Pulmonary artery endothelial cell (primary cell): ENCODE data around the gene ERCC1. TPM values are rescaled to one million over a fixed set of nuclear protein-coding genes. Genes with fewer than 3 reads are reported as not detected.

Source experiments
- DNase-seq: peaks from one replicate; pipeline ENCODE4 v3.0.0-alpha.2; 2011; ENCODE audit warnings: low read depth, low spot score
- total RNA-seq: library from RNA; depleted of rRNA; stranded (reverse); fragments of >200 nt; gene quantifications from 2 replicates; pipeline ENCODE4 v1.2.3, GENCODE V29; 2014

ERCC1 gene
- total RNA-seq, 1 donor from 2014 or later = 157 TPM

DNA sequence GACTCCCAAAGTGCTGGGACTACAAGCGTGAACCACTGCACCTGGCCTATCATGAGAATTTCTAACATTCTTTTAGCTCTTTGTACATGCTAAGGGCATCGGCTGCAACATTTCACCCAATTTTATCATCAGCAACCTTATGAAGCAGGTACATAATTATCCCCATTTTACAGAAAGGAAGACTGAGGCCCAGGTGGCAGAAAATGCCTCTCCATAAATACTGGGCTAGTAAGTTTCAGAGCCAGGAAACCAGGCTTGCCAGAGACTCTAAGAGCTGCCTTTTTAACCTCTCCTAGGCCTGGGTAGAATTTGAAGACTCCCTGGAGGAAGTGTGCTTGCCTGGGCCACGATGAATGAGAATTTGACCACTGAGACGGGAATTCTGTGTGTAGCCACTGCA, 55.6 kb downstream of the ERCC1 start:
- DNase-seq = no peak

DNA sequence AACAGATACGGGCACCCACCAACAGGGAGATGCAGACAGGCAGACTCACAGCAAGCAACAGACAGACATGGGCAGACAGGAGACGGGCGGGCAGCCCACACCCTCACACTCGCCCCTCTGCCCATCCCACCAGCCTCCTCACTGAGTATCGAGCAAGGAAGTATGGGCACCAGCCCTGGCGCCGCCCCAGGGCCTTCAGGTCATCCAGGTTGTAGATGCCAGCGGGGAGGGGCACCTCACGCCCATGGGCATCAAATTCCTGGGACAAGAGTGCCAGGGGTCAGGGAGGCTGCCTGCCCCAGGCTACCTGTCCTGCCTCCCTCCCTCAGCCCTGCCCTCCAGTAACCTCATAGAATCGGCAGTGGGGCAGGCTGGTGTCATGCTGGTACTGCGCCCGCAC, 59.0 kb downstream of the ERCC1 start:
- no peak for DNase-seq

DNA sequence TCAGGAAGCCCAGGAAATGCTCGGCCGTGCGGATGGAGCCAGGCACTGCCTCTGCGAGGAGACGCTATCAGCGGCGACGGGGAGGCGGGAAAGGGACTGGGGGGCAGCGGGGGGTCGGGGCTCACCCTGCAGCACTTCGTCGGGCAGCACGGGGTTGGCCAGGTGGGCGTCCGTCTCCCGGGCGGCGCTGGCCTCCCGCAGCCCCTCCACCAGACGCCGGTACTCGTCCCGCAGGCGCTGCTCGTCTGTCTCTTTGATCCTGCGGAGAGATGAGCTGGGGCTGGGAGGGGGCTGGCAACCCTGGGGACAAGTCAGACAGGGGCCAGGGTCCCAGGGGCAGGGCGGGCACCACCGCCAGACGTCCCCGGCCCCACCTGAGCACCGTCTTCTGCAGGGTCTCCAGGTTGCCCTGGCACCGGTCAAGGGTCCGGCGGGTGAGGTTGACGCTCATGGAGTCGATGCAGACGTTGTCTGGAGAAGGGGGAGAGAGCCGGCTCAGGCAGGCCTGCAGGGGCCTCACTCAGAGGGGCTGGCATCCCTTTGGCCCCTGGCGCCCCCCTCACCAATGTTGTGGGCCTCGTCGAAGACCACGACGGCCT, 59.8 kb downstream of the ERCC1 start:
- DNase-seq = no peak

DNA sequence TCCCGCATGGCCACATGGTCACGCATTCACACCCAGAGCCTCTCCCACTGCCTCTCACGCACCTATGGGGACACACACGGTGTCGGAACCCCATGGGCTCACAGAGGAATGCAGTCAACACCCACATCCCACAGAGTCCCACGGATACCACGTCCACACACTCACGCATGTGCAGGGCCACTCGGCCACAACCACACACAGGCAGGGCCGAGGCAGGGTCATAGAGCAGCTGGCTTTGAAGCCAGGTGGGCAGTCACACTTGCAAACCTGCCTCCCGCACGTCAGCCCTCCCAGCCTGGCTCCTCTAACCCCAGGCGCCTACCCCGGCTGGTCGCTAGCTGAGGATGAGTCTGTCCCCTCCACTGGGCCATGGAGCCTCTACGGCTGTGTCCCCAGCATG, 61.4 kb downstream of the ERCC1 start:
- no peak for DNase-seq

DNA sequence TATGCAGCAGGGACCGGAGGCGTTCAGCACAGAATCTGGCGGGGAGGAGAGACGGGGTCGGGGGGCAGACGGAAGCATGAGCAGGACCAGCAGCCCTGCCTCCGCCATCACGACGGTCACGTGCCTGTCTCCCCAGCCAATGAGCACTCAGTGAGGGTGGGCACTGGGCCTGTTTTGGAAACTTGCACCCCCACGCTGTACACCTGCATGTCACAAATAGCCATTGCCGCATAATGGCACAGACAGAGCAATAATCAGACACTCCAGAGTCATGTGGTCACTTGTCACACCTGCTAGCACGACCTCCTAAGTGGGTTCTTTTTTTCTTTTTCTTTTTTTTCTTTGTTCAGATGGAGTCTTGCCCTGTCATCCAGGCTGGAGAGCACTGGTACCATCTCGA, 62.1 kb downstream of the ERCC1 start:
- no peak for DNase-seq

DNA sequence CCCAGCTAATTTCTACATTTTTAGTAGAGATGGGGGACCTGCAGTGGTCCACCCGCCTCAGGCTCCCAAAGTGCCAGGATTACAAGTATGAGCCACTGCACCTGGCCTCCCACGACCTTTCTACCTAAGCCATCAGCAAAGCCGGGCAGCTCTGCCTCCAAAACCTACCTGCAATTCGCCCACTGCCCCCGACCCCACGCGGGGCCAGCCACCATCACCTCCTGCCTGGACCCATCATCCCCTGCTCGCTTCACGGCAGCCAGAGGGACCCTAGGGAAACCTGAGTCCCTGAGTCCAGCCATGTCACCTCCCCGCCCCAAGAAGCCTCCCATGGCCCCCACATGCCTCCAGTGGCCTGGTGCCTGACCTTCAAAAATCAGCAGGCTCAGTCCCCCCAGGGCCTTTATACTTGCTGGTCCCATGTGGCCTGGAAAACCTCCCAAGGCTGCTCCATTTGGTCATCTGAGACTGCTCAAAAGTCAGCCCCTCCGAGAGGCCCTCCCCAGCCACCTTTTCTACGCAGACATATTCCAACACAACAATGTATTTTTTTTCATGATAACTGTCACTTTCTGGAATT, 65.4 kb downstream of the ERCC1 start:
- no peak for DNase-seq

DNA sequence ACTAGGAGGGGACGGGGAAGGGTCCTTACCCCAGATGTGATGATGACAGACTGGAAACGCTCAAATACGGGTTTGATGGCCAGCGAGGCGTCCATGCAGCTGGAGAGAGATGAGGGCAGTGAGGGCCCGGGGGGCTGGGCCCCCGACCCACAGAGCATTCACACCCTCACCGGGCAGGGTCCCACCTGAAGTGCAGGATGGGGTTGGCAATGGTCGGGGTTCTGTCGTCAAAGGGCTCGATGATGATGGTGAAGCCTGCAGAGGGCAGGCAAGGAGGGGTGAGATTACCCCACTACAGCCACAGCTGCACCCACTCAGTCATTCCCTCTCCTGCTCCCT, 66.3 kb downstream of the ERCC1 start:
- DNase-seq = no peak

Other genes with a start within 250 kb of the ERCC1 start
- 8.0 and 17.2 TPM in 2 replicates for gene TRAPPC6A, start 245.7 kb downstream of the ERCC1 start, total RNA-seq
- gene BLOC1S3, start 245.1 kb downstream of the ERCC1 start, total RNA-seq = 3.5 and 4.2 TPM in 2 replicates
- gene EXOC3L2, start 178.5 kb downstream of the ERCC1 start, total RNA-seq = 0.63 and 1.6 TPM in 2 replicates
- gene MARK4, start 172.6 kb downstream of the ERCC1 start, total RNA-seq = 9.5 and 10.7 TPM in 2 replicates
- not detected in 2 replicates for gene CKM, start 101.0 kb downstream of the ERCC1 start, total RNA-seq
- 0.07 TPM in 2 replicates for gene KLC3, start 83.2 kb downstream of the ERCC1 start, total RNA-seq
- gene ERCC2, start 53.3 kb downstream of the ERCC1 start, total RNA-seq = 32.6 and 39.4 TPM in 2 replicates
- gene PPP1R13L, start 18.8 kb downstream of the ERCC1 start, total RNA-seq = 8.2 and 8.6 TPM in 2 replicates
- gene POLR1G, start 17.3 kb downstream of the ERCC1 start, total RNA-seq = 27.3 and 30.1 TPM in 2 replicates
- gene FOSB, start 44.1 kb upstream of the ERCC1 start, total RNA-seq = 0.33 and 1.9 TPM in 2 replicates
- gene RTN2, start 73.1 kb upstream of the ERCC1 start, total RNA-seq = 4.1 and 8.7 TPM in 2 replicates
- gene PPM1N, start 74.5 kb upstream of the ERCC1 start, total RNA-seq = 0.92 and 3.0 TPM in 2 replicates
- 140 and 189 TPM in 2 replicates for gene VASP, start 83.6 kb upstream of the ERCC1 start, total RNA-seq
- gene OPA3, start 160.9 kb upstream of the ERCC1 start, total RNA-seq = 6.0 and 9.7 TPM in 2 replicates
- gene GPR4, start 178.3 kb upstream of the ERCC1 start, total RNA-seq = 4.0 and 5.7 TPM in 2 replicates
- 22.2 and 35.6 TPM in 2 replicates for gene EML2, start 215.5 kb upstream of the ERCC1 start, total RNA-seq
- gene GIPR, start 244.3 kb upstream of the ERCC1 start, total RNA-seq = under 0.01 TPM in 1 of 2 replicates, not detected in the other